ENCODE measurements around the gene MAP2K5.

Gene MAP2K5

GRCh38 chr15:67678993-67679392, 136.5 kb downstream of the MAP2K5 start:
- DNase-seq: no peak

- DNase-seq: no peak
These were observed 138.1 kb downstream of the MAP2K5 start for GRCh38 chr15:67680641-67681040.

DNA sequence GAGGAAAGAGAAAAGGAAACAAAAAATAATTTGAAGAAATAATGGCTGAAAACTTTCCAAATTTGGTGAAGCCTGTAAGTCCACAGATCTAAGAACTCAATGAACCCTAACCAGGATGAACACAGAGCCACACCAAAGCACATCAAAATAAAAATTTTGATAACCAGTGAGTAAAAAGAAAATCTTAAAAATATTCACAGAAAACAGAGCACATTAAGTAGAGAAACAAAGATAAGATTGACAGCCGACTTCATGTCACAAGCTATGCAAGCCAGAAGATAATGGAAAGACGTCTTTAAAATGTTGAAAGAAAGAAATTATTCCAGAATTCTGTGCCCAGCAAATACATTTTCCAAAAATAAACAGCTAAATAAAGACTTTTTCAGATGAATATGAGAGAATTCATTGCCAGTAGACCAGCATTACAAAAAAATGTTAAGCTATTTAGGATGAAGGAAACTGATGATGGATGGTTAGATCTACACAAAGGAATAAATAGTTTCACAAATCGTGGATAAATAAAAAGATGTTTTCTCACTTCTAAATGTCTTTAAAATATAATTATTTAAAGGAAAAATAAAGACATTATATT, 142.6 kb downstream of the MAP2K5 start:
- no peak for DNase-seq

DNA sequence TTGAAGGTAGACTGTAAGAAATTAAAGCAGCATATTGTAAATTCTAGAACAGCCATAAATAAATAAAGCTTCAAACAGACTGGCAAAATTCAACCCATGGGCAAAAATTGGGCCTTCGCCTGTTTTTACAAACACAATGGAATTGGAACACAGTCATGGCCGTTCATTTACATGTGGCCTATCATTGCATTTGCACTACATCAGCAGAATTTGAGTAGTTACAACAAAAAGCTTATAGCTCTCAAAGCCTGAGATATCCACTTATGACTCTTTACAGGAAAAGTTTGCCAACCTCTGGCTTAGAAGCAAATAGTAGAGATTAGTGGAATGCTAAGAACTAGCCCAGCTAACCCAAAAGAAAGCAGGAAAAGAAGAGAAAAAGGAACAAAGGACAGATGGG, 143.2 kb downstream of the MAP2K5 start:
- no peak for DNase-seq

DNA sequence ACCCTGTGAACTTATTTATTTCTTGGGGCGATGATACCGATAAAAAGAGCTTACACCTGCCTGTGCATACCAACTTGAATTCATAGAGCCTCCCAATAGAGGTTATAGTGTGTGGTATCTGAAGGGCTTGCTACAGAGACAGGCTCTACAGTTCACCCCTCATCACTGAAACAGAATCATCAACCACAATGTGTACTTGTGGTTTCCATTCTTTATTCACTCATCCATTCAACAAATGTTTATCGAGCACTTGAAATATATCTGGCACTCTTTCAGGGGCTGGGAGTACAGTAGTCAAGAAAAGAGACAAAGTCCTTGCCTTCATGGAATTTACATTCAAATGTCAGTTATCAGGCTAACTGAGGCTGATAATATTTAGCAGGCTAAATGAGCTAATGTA, 148.4 kb downstream of the MAP2K5 start:
- no peak for DNase-seq

DNA sequence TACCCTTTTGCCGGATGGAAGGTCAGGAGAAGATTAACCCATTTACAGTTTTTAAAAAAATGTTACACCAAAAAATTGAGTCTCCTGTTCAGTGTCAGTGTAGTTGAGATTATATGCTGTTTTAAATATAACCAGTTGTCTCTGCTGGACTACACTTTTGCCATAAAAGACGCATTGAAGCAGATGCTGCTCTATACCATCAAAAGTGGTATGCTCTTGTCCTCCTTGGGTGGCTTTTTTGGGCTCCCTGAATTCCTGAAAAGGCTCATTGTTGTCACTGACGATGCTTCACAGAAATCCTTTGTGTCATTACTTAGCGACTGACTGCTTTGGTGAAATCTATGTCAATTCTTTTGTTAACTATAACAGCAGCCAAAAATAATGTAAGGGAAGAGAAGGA, 148.9 kb downstream of the MAP2K5 start:
- no peak for DNase-seq

GRCh38 chr15:67692573-67692972, 150.1 kb downstream of the MAP2K5 start:
- DNase-seq: no peak

- DNase-seq: no peak
These were observed 153.6 kb downstream of the MAP2K5 start for GRCh38 chr15:67696087-67696486.

GRCh38 chr15:67700023-67700422, 157.5 kb downstream of the MAP2K5 start:
- DNase-seq: no peak

DNA sequence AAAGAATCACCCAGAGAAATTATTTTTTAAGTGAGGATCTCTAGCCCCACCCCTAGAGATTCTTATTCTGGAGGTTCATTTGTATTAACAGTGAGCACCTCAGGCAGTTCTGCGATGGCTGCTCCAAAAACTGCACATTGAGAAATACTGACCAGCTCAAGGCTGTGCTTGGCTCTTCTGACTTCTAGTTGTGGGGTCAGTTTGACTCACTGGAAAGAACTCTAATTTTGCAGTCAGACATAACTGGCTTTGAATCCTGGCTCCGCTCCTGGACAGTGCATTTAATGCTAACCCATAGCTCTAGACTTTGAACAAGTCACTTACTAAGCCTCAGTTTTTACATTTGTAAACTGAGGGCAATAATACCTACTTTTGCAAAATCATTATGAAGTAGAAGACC, 159.2 kb downstream of the MAP2K5 start:
- DNase-seq: no peak

GRCh38 chr15:67707520-67708283, 165.2 kb downstream of the MAP2K5 start:
- no peak for DNase-seq

GRCh38 chr15:67708500-67708899, 166.0 kb downstream of the MAP2K5 start:
- DNase-seq: no peak

DNA sequence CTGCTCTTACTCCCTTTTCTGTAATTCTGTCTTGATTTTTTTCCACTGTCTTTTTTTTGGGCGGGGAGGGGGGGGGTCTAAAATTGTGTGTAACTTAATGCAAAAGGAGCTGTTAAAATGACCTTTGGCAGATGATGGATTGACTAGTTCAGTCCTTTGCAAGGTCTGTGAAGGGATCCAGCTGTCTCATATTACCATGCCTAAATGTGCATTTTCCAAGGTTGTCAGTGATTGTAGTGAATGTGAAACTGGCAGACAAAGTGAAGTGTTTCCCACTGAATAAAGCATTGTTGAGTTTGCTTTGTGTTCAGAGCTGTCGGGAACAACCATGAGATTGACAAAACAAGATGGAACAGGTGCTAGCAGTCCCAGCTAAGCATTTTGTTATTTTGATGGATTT, 172.7 kb downstream of the MAP2K5 start:
- DNase-seq: no peak

- no peak for DNase-seq
These were observed 173.7 kb downstream of the MAP2K5 start for GRCh38 chr15:67716171-67716570.

- DNase-seq: no peak
These were observed 175.3 kb downstream of the MAP2K5 start for GRCh38 chr15:67717776-67718175.

DNA sequence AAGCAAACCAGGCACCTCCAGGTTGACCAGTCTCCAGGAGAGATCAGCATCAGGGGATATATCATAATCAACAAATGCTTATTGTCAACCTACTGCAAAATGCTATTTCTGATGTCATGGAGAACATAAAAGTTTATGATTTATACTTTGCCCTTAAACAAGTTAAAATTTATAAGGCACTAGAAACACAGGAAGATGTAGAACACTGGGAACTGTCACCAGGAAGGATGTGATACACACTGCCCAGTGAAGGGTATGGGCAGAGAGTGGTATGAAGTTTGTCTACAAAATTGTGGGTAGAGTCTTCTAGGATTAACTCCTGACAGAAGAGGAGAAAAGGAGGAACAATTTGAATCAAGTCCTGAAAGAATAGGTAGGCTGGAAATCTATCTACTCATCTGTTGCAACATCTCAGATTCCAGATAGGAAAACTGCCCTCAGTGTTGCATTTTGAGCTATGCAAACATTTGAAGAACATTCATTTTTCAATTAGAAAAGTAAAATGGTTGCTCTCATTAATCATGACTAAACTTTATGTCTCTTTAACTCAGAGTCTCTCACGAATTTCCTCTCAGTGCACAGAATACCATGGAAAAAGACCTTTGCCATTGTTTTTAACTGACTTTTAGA, 176.9 kb downstream of the MAP2K5 start:
- DNase-seq: no peak

- DNase-seq: no peak
These were observed 178.2 kb downstream of the MAP2K5 start for GRCh38 chr15:67720556-67721175.

GRCh38 chr15:67722030-67722817, 179.7 kb downstream of the MAP2K5 start:
- DNase-seq: no peak

GRCh38 chr15:67723294-67724024, 181.0 kb downstream of the MAP2K5 start:
- DNase-seq: no peak

GRCh38 chr15:67724691-67725375, 182.3 kb downstream of the MAP2K5 start:
- no peak for DNase-seq

DNA sequence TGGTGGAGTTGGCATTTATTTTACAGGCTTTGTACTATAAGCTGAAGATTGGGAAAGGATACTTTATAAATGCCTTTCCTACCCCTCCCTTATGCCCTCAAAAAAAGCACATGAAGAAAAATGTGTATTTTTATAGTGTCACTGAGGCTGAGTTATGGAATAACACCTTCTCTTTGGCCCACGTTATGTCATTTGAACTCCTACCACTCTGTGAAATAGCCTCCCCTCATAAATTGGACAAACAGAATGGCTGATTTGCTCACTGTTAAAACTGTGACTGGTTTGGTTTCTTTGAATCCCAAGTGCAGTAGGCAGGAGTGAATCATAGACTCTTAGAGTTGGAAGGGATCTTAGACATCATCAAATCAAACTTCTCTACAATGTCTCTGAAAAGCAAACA, 187.6 kb downstream of the MAP2K5 start:
- no peak for DNase-seq

Data from CD4-positive, alpha-beta T cell treated with Interleukin-15 for 1 hour (primary cell).